HEK293 (cell line): ENCODE measurements around the gene TBC1D22A.

Experiments used
- CTCF ChIP-seq: fragments of 450-650 bp; formaldehyde crosslinking; IDR thresholded peaks from 2 replicates; pipeline ENCODE4 v1.5.1; 2016; ENCODE audit warnings: missing biosample characterization, missing genetic modification characterization
- ZNF747 ChIP-seq: fragments of 450-650 bp; formaldehyde crosslinking; IDR thresholded peaks from 2 replicates; pipeline ENCODE4 v1.5.1; 2016; ENCODE audit warnings: missing biosample characterization, missing genetic modification characterization
- TF ChIP-seq, protein P1 (sequence below): fragments of 450-650 bp; formaldehyde crosslinking; IDR thresholded peaks from 2 replicates; pipeline ENCODE4 v1.5.1; 2016; ENCODE audit warnings: missing biosample characterization, missing genetic modification characterization, low read depth
- TF ChIP-seq, protein P2 (sequence below): fragments of 450-650 bp; formaldehyde crosslinking; IDR thresholded peaks from 2 replicates; pipeline ENCODE4 v1.5.1; 2016; ENCODE audit warnings: missing biosample characterization, missing genetic modification characterization, low read depth

- TF ChIP-seq, protein P1, sequence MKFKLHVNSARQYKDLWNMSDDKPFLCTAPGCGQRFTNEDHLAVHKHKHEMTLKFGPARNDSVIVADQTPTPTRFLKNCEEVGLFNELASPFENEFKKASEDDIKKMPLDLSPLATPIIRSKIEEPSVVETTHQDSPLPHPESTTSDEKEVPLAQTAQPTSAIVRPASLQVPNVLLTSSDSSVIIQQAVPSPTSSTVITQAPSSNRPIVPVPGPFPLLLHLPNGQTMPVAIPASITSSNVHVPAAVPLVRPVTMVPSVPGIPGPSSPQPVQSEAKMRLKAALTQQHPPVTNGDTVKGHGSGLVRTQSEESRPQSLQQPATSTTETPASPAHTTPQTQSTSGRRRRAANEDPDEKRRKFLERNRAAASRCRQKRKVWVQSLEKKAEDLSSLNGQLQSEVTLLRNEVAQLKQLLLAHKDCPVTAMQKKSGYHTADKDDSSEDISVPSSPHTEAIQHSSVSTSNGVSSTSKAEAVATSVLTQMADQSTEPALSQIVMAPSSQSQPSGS (tag by site-specific recombination): no peak
- no peak for TF ChIP-seq CTCF
- TF ChIP-seq, protein P2, sequence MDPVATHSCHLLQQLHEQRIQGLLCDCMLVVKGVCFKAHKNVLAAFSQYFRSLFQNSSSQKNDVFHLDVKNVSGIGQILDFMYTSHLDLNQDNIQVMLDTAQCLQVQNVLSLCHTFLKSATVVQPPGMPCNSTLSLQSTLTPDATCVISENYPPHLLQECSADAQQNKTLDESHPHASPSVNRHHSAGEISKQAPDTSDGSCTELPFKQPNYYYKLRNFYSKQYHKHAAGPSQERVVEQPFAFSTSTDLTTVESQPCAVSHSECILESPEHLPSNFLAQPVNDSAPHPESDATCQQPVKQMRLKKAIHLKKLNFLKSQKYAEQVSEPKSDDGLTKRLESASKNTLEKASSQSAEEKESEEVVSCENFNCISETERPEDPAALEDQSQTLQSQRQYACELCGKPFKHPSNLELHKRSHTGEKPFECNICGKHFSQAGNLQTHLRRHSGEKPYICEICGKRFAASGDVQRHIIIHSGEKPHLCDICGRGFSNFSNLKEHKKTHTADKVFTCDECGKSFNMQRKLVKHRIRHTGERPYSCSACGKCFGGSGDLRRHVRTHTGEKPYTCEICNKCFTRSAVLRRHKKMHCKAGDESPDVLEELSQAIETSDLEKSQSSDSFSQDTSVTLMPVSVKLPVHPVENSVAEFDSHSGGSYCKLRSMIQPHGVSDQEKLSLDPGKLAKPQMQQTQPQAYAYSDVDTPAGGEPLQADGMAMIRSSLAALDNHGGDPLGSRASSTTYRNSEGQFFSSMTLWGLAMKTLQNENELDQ (tag by site-specific recombination): no peak
- TF ChIP-seq ZNF747: no peak
These were observed 146.2 kb downstream of the TBC1D22A start for GRCh38 chr22:46908641-46909107.
